Hematopoietic multipotent progenitor cell (in vitro differentiated cells): ENCODE data around the gene CUZD1. TPM values are rescaled to one million over a fixed set of nuclear protein-coding genes. Genes with fewer than 3 reads are reported as not detected.

ENCODE experiments used
- DNase-seq, 3 donors: peaks; one replicate each; pipeline ENCODE4 v3.0.0-alpha.2; 2011 to 2015; ENCODE audit warnings: low read depth in 2 of 3, low spot score in 2 of 3
- total RNA-seq: library from RNA; depleted of rRNA; stranded (reverse); fragments of >200 nt; gene quantifications from one replicate; pipeline ENCODE4 v1.2.3, GENCODE V29; 2012

Gene CUZD1
- total RNA-seq, 1 donor = 0.54 TPM

GRCh38 chr10:122822973-122823690, 22.5 kb downstream of the CUZD1 start:
- DNase-seq = no peak

- no peak for DNase-seq
Measured at GRCh38 chr10:122821808-122822207, 23.8 kb downstream of the CUZD1 start.

- no peak for DNase-seq
Measured at GRCh38 chr10:122815458-122815857, 30.2 kb downstream of the CUZD1 start.

GRCh38 chr10:122814493-122814892, 31.2 kb downstream of the CUZD1 start:
- DNase-seq = no peak

GRCh38 chr10:122812751-122813150, 32.9 kb downstream of the CUZD1 start:
- DNase-seq = no peak

GRCh38 chr10:122802282-122802681, 43.4 kb downstream of the CUZD1 start:
- no peak for DNase-seq

- no peak for DNase-seq
Measured at GRCh38 chr10:122798704-122799231, 46.9 kb downstream of the CUZD1 start.

GRCh38 chr10:122796796-122797195, 48.9 kb downstream of the CUZD1 start:
- DNase-seq = no peak

- no peak for DNase-seq
Measured at GRCh38 chr10:122795924-122796323, 49.7 kb downstream of the CUZD1 start.

- peak in 2 of 3 donors; percentile 3 to 46 for DNase-seq
Measured at GRCh38 chr10:122786269-122786668, 59.4 kb downstream of the CUZD1 start.

- no peak for DNase-seq
Measured at GRCh38 chr10:122782911-122783310, 62.7 kb downstream of the CUZD1 start.

Other genes with a start within 250 kb of the CUZD1 start
- gene C10orf120, start 146.0 kb downstream of the CUZD1 start, total RNA-seq = not detected
- 4.3 TPM for gene FAM24B, start 33.7 kb upstream of the CUZD1 start, total RNA-seq
- gene FAM24A, start 64.8 kb upstream of the CUZD1 start, total RNA-seq = not detected
- gene C10orf88, start 108.4 kb upstream of the CUZD1 start, total RNA-seq = 3.0 TPM
- gene PSTK, start 134.5 kb upstream of the CUZD1 start, total RNA-seq = 5.1 TPM
- gene IKZF5, start 162.9 kb upstream of the CUZD1 start, total RNA-seq = 4.6 TPM
- gene ACADSB, start 163.1 kb upstream of the CUZD1 start, total RNA-seq = 3.0 TPM